ENCODE measurements around the gene TMTC2. TPM values are rescaled to one million over a fixed set of nuclear protein-coding genes. Genes with fewer than 3 reads are reported as not detected.
A peak's percentile ranks its signal among the peaks of the same experiment; 100 is the strongest.

TMTC2 gene
- total RNA-seq, 1 donor from 2014 or later = 31.4 TPM

DNA sequence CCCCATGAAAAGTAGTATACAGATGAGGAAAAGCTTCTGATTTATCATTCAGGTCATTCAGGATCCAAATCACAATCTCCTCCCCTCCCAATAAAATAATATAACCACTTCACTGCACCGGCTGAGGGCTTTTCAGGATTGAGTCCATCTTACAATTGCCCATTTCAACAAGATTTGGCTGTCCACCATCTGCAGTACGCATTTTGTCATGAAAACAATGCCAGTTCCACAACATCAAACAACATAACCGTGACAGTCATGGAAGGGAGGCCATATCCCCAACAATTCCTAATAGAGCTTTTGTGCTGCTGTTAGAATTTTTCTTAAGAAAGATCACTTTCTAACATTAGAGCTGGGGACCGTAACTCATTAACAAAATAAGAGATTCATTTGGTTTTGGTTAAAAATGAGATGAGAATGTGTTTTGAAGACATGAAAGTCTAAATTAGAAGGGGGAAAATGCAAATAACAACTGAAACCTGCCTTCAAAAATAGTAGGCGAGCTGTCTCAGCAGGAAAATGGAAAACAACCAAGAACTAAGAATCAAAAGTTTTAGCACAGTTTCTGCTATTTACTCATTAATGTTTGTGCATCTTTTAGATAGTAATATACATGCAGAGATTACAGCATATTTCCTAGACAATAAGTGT lies 38.3 kb upstream of the TMTC2 start:
- Histone ChIP-seq H3K36me3 (no peaks in the 10 kb centered on the region), H3K27me3 (ENCODE audit: low read depth) (no peaks in the 10 kb centered on the region), H3K4me1 (no peaks in the 10 kb centered on the region), H3K27ac (no peak overlapping the region), H3K9me3 (no peaks in the 10 kb centered on the region), H3K4me3 (no peak overlapping the region)
- no peak for ATAC-seq
- TF ChIP-seq, protein P1, sequence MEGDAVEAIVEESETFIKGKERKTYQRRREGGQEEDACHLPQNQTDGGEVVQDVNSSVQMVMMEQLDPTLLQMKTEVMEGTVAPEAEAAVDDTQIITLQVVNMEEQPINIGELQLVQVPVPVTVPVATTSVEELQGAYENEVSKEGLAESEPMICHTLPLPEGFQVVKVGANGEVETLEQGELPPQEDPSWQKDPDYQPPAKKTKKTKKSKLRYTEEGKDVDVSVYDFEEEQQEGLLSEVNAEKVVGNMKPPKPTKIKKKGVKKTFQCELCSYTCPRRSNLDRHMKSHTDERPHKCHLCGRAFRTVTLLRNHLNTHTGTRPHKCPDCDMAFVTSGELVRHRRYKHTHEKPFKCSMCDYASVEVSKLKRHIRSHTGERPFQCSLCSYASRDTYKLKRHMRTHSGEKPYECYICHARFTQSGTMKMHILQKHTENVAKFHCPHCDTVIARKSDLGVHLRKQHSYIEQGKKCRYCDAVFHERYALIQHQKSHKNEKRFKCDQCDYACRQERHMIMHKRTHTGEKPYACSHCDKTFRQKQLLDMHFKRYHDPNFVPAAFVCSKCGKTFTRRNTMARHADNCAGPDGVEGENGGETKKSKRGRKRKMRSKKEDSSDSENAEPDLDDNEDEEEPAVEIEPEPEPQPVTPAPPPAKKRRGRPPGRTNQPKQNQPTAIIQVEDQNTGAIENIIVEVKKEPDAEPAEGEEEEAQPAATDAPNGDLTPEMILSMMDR (IDR thresholded peaks at IDR 0.05) = no peak
- no peak for DNase-seq
- intact Hi-C loops (cut with DNase I) = no loop called here

- intact Hi-C loops (cut with DNase I) = no loop called here
- Histone ChIP-seq H3K36me3 (no peaks in the 10 kb centered on the region), H3K4me1 (no peaks in the 10 kb centered on the region), H3K4me3 (no peak overlapping the region), H3K27ac (no peak overlapping the region), H3K27me3 (ENCODE audit: low read depth) (no peaks in the 10 kb centered on the region), H3K9me3 (no peaks in the 10 kb centered on the region)
- TF ChIP-seq, protein P1 (IDR thresholded peaks at IDR 0.05) = no peak
- peak; percentile 41 to 57 for ATAC-seq
- no peak for DNase-seq
Observed at GRCh38 chr12:82650627-82651337, 35.9 kb upstream of the TMTC2 start.

DNA sequence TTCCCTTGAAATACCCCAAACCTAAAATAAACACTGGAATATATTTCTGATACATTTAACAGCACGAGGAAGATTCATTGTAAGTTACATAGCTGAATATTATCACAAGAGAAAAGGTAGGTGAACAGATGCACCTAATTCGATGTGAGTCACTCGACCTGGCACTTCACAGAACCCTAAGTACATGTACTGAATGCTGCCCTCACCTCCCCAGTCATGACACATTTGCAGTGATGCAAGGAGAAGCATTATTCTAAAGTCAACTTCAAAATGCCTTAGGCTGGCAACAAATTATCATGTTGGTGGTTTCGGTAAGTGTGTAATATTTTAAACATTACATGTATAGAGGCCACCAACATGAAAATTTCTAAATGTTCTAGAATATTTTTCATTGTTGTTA lies 35.2 kb upstream of the TMTC2 start:
- intact Hi-C loops (cut with DNase I) = no loop called here
- H3K27ac ChIP-seq = no peak overlapping the region

GRCh38 chr12:82652071-82652470 lies 34.6 kb upstream of the TMTC2 start:
- no peaks in the 10 kb centered on the region for H3K36me3 ChIP-seq
- no peaks in the 10 kb centered on the region for H3K9me3 ChIP-seq
- H3K27ac ChIP-seq = no peak overlapping the region
- no peak overlapping the region for H3K4me3 ChIP-seq
- H3K27me3 ChIP-seq (ENCODE audit: low read depth) = no peaks in the 10 kb centered on the region
- TF ChIP-seq, protein P1 (IDR thresholded peaks at IDR 0.05) = no peak
- no peaks in the 10 kb centered on the region for H3K4me1 ChIP-seq
- ATAC-seq = no peak
- intact Hi-C loops (cut with DNase I) = no loop called here
- DNase-seq = no peak

More for the DNA sequence above, 35.2 kb upstream of the TMTC2 start:
- DNase-seq (no peak), ATAC-seq (no peak)
- Histone ChIP-seq H3K4me1 (no peaks in the 10 kb centered on the region), H3K27me3 (ENCODE audit: low read depth) (no peaks in the 10 kb centered on the region), H3K36me3 (no peaks in the 10 kb centered on the region), H3K9me3 (no peaks in the 10 kb centered on the region), H3K4me3 (no peak overlapping the region)
- TF ChIP-seq, protein P1 (IDR thresholded peaks at IDR 0.05) = no peak

GRCh38 chr12:82655751-82656150 lies 31.0 kb upstream of the TMTC2 start:
- Histone ChIP-seq H3K27ac (no peak overlapping the region), H3K36me3 (no peaks in the 10 kb centered on the region), H3K4me1 (no peaks in the 10 kb centered on the region), H3K4me3 (no peak overlapping the region), H3K9me3 (no peaks in the 10 kb centered on the region), H3K27me3 (ENCODE audit: low read depth) (no peaks in the 10 kb centered on the region)
- intact Hi-C loops (cut with DNase I) = no loop called here
- ATAC-seq (no peak), DNase-seq (no peak)
- TF ChIP-seq, protein P1 (IDR thresholded peaks at IDR 0.05) = no peak

Data from lower lobe of right lung (tissue), 2 donors.